Sciatic nerve (tissue), 2 donors: ENCODE measurements around the gene MTSS2. TPM values are rescaled to one million over a fixed set of nuclear protein-coding genes. Genes with fewer than 3 reads are reported as not detected.

Experiments
- ATAC-seq: fragments of 200-7000 bp; cut with Tn5 transposase; one replicate; pipeline ENCODE4 v1.9.1; 2020; ENCODE audit warnings: mild to moderate bottlenecking, moderate library complexity
- DNase-seq: peaks from one replicate; pipeline ENCODE4 v3.0.0-alpha.2; 2020; ENCODE audit warnings: low spot score
- intact Hi-C: fragments of 100-400 bp; cut with DNase I; formaldehyde crosslinking; loops from one replicate; pipeline ENCODE4 v1.14.2; 2022
- total RNA-seq: library from RNA; stranded (reverse); fragmentation: NEBNext Ultra II Directional; extraction: Animal tissue kit (Norgen Biotek cat#: 25700); gene quantifications from one replicate; pipeline ENCODE4 v1.2.1, GENCODE V29; 2021
- donor health status: DM: no; HTN: no; CAD: no.
- donor health status: DM: no; HTN: no; CAD: no.

The MTSS2 gene
- total RNA-seq, 1 donor from 2014 or later, result 75.9 TPM

DNA sequence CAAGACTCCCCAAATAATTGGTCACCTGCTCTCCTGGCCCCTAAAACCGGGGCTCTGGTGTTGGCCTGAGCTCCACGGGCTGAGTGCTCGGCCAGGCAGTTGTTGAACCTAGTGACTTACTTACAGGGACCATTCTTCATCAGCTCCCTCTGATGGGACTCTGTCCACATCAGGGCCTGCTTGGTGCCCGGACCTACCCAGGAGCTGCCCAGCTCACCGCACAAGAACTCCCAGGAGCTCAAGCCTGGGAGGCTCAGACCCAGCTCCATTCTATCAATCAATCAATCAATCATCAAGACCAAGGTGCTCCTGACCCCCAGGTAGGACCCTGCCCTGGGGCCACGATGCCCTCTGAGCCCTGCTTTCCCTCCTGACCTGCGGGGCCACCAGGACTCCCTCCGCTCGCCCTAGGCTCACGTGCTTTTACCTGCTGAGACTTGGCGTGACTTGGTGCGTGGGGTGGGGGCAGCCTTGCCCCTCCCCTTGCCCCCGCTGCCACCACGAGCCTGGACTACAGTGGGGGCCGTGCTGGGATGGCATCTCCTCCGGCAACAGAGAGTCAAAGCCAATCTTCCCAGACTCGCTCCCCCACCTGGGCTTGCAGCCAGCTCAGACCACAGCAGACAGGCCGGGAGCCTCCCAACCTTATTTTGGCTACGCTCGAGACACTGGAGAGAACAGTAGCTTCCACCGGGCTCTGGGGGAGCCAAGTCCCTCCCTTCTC is 23.8 kb downstream of the MTSS2 start:
- intact Hi-C loops, result no loop called here
- ATAC-seq (peak; percentile 39), DNase-seq (peak; percentile 63)

- ATAC-seq, result peak; percentile 7
- no peak for DNase-seq
- intact Hi-C loops, result no loop called here
Observed at GRCh38 chr16:70661534-70661917, 24.3 kb downstream of the MTSS2 start.

GRCh38 chr16:70660672-70661350 is 25.0 kb downstream of the MTSS2 start:
- no peak for ATAC-seq
- intact Hi-C loops, result no loop called here
- no peak for DNase-seq

- intact Hi-C loops, result no loop called here
- no peak for DNase-seq
- ATAC-seq, result no peak
Observed at GRCh38 chr16:70659953-70660671, 25.7 kb downstream of the MTSS2 start.

- intact Hi-C loops, result no loop called here
- ATAC-seq (no peak), DNase-seq (peak; percentile 49)
Observed at GRCh38 chr16:70659546-70659945, 26.3 kb downstream of the MTSS2 start.

GRCh38 chr16:70658921-70659320 is 26.9 kb downstream of the MTSS2 start:
- no peak for DNase-seq
- intact Hi-C loops, result no loop called here
- no peak for ATAC-seq

GRCh38 chr16:70657956-70658355 is 27.9 kb downstream of the MTSS2 start:
- DNase-seq (no peak), ATAC-seq (no peak)
- intact Hi-C loops, result no loop called here

DNA sequence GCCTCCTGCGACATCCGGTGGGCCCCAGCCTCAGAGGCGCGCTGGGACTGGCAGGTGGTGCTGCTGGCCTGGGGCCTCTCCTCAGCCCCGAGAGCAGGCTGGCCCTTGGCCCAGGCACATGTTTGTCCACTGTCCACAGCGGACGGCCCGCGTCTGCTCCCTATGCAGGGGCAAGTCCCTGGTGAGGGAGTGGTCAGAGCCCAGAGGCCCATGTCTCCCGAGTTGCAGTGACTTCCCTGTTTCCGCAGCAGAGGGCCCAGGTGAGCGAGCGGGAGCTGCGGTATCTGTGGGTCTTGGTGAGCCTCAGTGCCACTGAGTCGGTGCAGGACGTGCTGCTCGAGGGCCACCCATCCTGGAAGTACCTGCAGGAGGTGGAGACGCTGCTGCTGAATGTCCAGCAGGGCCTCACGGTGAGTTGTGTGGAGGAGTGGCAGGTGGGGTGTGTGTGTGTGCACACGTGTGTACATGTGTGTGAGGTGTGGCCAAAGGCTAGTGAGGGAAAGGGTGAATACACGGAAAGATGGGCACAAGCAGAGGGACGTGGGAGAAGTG is 29.1 kb downstream of the MTSS2 start:
- ATAC-seq, result no peak
- no peak for DNase-seq
- intact Hi-C loops, result no loop called here

DNA sequence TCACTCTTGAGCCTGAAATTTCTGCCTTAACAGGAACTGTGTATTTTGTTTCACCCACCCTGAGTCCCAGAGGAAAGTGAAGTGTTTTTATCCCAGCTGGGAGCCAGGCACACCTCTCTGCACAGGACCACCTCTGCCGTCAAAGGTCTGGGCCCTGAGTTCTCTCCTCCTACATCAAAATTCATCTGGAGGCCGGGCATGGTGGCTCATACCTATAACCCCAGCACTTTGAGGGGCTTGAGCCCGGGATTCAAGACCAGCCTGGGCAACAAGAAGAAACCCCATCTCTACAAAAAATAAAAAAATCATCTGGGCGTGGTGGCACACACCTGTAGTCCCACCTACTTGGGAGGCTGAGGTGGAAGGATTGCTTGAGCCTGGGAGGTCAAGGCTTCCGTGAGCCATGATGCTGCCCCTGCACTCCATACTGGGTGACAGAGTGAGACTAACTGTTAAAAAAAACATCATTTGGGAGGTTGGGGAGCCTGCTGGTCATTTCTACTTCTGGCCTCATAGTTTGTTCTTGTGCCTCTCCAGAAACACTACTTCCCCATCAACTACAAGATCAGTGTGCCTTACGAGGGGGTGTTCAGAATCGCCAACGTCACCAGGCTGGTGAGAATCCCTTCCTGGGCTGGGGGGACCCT is 29.7 kb downstream of the MTSS2 start:
- DNase-seq (no peak), ATAC-seq (no peak)
- intact Hi-C loops, result no loop called here

DNA sequence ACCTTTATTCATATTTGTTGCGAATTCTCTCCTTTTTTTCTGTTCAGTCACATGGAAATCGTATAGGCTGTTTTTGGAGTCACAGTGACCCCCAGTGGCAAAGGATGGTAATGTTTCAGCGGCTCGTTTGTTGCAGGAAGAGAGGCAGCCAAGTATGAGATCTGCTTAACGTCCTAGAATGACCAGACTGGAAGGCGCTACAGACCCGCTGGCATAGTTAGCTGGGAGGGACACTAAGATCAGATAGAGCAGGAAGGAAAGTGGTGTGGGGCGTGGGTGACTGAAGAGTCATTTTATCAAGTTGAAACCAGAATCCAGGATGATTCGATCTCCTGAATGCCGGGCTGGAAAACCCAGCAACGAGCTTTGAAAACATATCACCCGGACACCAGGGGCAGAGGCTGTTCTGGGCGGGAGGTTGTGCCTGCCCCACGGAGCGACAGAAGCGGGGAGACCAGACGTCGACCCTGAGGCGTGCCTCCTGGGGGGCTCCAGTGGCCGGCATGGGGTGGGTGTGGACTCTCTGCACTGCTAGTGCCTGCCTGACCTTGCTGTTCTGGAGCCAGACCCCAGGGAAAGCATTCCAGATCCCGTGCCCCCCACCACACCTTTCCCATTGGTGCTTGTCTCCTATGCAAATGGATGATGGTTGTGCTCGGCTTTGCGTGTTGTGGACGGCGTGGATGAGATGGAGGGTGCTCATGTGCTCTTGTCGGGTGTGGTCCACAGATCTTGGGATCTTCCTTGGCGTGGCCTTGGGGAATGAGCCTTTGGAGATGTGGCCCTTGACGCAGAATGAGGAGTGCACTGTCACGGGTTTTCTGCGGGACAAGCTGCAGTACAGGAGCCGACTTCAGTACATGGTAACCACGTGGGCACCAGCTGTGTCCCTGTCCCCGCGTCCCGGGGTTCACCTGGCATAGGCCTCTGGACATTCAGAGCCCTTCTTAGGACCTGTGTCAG is 31.8 kb downstream of the MTSS2 start:
- ATAC-seq (peak; percentile 77), DNase-seq (peak; percentile 89)
- intact Hi-C loops, result loop anchor here (5.0 kb wide), 1 partner anchor 122 kb away; no protein-coding TSS in a partner anchor

DNA sequence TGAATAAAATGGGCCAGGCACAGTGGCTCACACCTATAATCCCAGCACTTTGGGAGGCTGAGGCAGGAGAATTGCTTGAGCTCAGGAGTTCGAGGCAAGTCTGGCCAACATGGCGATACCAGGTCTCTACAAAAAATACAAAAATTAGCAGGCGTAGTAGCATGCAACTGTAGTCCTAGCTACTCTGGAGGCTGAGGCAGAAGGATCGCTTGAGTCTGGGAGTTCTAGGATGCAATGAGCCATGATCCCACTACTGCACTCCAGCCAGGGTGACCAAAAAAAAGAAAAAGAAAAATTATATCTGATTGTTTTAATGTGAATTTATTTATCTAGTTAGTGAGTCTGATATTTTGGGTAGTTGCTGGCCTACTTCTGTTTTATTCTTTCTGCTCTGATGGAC is 32.4 kb downstream of the MTSS2 start:
- DNase-seq (peak; percentile 47), ATAC-seq (peak; percentile 14)
- intact Hi-C loops, result loop anchor here (5.0 kb wide), 1 partner anchor 121 kb away; no protein-coding TSS in a partner anchor

DNA sequence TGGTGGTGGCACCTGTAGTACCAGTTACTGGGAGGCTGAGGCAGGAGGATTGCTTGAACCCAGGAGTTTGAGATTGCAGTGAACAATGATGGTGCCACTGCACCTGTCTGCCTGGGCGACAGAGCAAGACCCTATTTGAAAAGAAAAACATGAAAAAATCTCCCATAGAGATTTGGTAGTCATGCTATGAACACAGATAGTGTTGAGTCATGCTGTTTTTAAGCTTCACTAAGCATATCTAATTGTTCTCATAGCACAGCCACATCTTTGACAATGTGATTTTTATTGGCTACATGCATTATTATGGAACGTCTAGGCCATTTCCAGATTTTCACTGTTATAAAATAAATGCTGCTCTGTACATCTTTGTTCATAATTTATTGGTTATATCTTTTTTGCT is 33.5 kb downstream of the MTSS2 start:
- DNase-seq (no peak), ATAC-seq (no peak)
- intact Hi-C loops, result loop anchor here (5.0 kb wide), 1 partner anchor 120 kb away; no protein-coding TSS in a partner anchor

- DNase-seq (peak; percentile 26), ATAC-seq (no peak)
- intact Hi-C loops, result loop anchor here (5.0 kb wide), 1 partner anchor 119 kb away; no protein-coding TSS in a partner anchor
Observed at GRCh38 chr16:70651524-70651923, 34.3 kb downstream of the MTSS2 start.

DNA sequence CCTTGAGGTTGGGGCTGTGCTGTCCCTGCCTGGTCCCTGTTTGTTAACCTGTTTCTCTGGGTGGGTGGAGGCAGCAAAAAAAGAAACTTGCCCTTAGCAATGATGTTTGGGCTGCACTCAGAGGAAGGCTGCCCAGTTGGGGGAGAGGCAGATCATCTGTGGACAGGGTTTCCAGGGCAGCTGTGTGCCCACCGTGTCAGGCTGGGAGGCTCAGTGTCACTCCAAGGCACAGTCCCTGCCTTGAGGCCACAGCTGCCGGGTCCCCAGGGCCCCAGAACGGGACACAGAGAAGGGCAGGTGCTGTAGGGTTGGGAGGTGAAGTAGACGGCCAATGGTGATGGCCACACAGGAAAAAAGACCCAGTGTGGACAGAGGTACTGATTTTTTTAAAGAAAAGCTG is 35.6 kb downstream of the MTSS2 start:
- DNase-seq (peak; percentile 44), ATAC-seq (no peak)
- intact Hi-C loops, result loop anchor here (5.0 kb wide), 1 partner anchor 118 kb away; no protein-coding TSS in a partner anchor

- intact Hi-C loops, result loop anchor here (10.0 kb wide), 1 partner anchor 74 kb away; no protein-coding TSS in a partner anchor
- peak; percentile 37 for DNase-seq
Observed at GRCh38 chr16:70649300-70649699, 36.6 kb downstream of the MTSS2 start.

GRCh38 chr16:70648606-70649005 is 37.2 kb downstream of the MTSS2 start:
- intact Hi-C loops, result loop anchor here (10.0 kb wide), 1 partner anchor 74 kb away; no protein-coding TSS in a partner anchor
- ATAC-seq (no peak), DNase-seq (peak; percentile 30)

More at GRCh38 chr16:70649300-70649699, 36.6 kb downstream of the MTSS2 start:
- no peak for ATAC-seq
